ENCODE results near the gene LZTR1. TPM values are rescaled to one million over a fixed set of nuclear protein-coding genes. Genes with fewer than 3 reads are reported as not detected.

Gene LZTR1
- total RNA-seq, 4 donors from 2014 or later = 42.4 to 76.3 (median 57.2) TPM

DNA sequence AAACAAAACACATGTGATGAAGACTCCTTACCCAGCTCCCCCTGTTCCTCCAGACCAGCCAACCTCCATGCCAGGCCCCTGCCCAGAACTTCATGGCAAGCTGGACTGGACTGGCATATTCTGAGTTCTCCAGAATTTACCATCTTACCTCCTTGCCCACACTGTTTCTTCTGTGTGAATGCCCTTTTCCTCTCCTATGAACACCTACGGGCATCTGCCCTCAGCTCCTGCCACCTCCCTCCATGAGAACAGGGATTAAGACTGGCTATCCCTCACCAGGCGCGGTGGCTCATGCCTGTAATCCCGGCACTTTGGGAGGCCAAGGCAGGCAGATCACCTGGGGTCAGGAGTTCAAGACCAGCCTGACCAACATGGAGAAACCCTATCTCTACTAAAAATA lies 21.5 kb upstream of the LZTR1 start:
- intact Hi-C loops (cut with DNase I) = loop anchor here (10.0 kb wide), 2 partner anchors 54 to 76 kb away; partner anchors contain the start of gene P2RX6
- Histone ChIP-seq H3K9me3 (no peaks in the 10 kb centered on the region), H3K4me1 (peaks cover 20 to 41% (median 34%) of the 10 kb centered on the region in 4 donors), H3K36me3 (no peaks in the 10 kb centered on the region), H3K27me3 (peaks cover 0 to 18% (median 4%) of the 10 kb centered on the region in 4 donors), H3K27ac (replicated peaks in 1 of 4) (no peak overlapping the region), H3K4me3 (no peak overlapping the region)
- no peak for DNase-seq (ENCODE audit: extremely low spot score)
- TF ChIP-seq EP300 (IDR thresholded peaks at IDR 0.05) (no peak), POLR2A (IDR thresholded peaks at IDR 0.05; ENCODE audit: low read depth) (no peak), POLR2AphosphoS5 (IDR thresholded peaks at IDR 0.05) (no peak)
- TF ChIP-seq, protein P1, sequence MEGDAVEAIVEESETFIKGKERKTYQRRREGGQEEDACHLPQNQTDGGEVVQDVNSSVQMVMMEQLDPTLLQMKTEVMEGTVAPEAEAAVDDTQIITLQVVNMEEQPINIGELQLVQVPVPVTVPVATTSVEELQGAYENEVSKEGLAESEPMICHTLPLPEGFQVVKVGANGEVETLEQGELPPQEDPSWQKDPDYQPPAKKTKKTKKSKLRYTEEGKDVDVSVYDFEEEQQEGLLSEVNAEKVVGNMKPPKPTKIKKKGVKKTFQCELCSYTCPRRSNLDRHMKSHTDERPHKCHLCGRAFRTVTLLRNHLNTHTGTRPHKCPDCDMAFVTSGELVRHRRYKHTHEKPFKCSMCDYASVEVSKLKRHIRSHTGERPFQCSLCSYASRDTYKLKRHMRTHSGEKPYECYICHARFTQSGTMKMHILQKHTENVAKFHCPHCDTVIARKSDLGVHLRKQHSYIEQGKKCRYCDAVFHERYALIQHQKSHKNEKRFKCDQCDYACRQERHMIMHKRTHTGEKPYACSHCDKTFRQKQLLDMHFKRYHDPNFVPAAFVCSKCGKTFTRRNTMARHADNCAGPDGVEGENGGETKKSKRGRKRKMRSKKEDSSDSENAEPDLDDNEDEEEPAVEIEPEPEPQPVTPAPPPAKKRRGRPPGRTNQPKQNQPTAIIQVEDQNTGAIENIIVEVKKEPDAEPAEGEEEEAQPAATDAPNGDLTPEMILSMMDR (IDR thresholded peaks at IDR 0.05) = no peak
- WGBS = 95% methylated on average over 4 of the region's 4 CpGs

DNA sequence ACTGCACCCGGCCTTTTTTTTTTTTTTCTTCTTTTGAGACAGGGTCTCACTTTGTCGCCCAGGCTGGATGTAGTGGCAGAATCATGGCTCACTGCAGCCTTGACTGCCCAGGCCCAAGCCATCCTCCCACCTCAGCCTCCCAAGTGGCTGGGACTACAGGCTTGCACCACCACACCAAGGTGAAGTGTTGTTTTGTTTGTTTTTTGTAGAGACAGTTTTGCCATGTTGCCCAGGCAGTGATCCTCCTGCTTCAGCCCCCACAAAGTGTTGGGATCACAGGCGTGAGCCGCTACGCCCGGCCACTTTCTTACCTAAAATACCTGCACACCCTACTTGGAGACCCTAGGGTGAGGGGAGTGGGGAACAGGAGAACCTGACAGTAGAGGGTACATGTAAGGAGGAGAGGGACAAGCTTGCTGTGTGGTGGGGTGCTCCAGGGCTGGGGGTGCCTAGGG lies 19.6 kb upstream of the LZTR1 start:
- H3K27me3 ChIP-seq = peaks cover 0 to 18% (median 4%) of the 10 kb centered on the region in 4 donors
- WGBS = 93% methylated on average over 2 of the region's 6 CpGs
- no peaks in the 10 kb centered on the region for H3K36me3 ChIP-seq
- TF ChIP-seq POLR2AphosphoS5 (IDR thresholded peaks at IDR 0.05) (no peak), POLR2A (IDR thresholded peaks at IDR 0.05; ENCODE audit: low read depth) (no peak), EP300 (IDR thresholded peaks at IDR 0.05) (no peak)
- TF ChIP-seq, protein P1 (IDR thresholded peaks at IDR 0.05) = no peak
- H3K4me1 ChIP-seq = peaks cover 14 to 33% (median 24%) of the 10 kb centered on the region in 4 donors
- H3K27ac ChIP-seq (replicated peaks in 1 of 4) = no peak overlapping the region
- H3K9me3 ChIP-seq = no peaks in the 10 kb centered on the region
- no peak for DNase-seq (ENCODE audit: extremely low spot score)
- intact Hi-C loops (cut with DNase I) = loop anchor here (10.0 kb wide), 2 partner anchors 52 to 78 kb away; partner anchors contain the start of gene P2RX6
- no peak overlapping the region for H3K4me3 ChIP-seq

DNA sequence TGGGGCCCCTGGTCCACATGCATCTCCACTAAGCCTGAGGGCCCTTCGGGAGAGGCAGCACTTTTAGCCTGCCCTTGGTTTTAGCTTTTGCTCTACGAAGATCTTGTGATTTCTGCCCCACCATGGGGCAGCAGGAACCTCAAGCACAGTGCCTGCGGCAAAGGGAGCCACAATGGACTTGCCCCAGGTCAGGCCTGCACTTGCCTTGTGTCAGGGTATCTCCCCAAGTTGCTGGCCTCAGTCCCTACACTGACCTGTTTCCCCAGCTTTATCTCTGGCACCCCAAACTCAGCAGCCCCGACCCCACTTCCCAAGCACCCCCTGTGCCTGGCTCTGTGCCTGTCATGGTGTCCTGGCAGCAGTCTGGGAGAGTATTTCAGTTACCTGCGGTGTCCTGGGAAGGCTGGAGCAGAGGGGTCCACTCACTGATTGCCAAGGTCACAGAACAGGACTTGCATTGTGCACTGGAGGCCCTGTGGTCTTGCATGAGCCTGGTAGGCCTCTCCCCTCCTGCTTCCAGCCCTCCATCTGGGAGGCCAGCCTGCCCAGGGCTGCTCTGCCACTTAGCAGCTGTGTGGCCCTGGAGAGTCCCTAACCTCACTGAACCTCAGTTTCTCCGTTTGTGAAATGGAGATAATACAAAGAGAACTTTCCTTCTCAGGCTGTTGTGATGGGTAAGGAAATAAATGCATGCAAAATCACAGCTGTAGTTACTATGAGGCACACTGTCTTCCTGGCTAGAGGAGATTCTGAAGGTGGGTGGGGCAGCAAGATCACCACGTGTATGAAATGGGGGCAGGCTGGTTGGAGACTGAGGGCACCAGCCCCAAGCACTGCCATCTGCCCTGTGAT lies 18.7 kb upstream of the LZTR1 start:
- no peaks in the 10 kb centered on the region for H3K9me3 ChIP-seq
- H3K27me3 ChIP-seq = peaks cover 0 to 18% (median 4%) of the 10 kb centered on the region in 4 donors
- H3K4me3 ChIP-seq = no peak overlapping the region
- WGBS = 80% methylated on average over 7 of the region's 7 CpGs
- no peak for DNase-seq (ENCODE audit: extremely low spot score)
- no peak overlapping the region for H3K27ac ChIP-seq (replicated peaks in 1 of 4)
- TF ChIP-seq, protein P1 (IDR thresholded peaks at IDR 0.05) = no peak
- TF ChIP-seq EP300 (IDR thresholded peaks at IDR 0.05) = no peak
- TF ChIP-seq POLR2AphosphoS5 (IDR thresholded peaks at IDR 0.05) = no peak
- no peak for TF ChIP-seq POLR2A (IDR thresholded peaks at IDR 0.05; ENCODE audit: low read depth)
- peaks cover 8 to 29% (median 20%) of the 10 kb centered on the region in 4 donors for H3K4me1 ChIP-seq
- intact Hi-C loops (cut with DNase I) = loop anchor here (10.0 kb wide), 2 partner anchors 51 to 79 kb away; partner anchors contain the start of gene P2RX6
- no peaks in the 10 kb centered on the region for H3K36me3 ChIP-seq

DNA sequence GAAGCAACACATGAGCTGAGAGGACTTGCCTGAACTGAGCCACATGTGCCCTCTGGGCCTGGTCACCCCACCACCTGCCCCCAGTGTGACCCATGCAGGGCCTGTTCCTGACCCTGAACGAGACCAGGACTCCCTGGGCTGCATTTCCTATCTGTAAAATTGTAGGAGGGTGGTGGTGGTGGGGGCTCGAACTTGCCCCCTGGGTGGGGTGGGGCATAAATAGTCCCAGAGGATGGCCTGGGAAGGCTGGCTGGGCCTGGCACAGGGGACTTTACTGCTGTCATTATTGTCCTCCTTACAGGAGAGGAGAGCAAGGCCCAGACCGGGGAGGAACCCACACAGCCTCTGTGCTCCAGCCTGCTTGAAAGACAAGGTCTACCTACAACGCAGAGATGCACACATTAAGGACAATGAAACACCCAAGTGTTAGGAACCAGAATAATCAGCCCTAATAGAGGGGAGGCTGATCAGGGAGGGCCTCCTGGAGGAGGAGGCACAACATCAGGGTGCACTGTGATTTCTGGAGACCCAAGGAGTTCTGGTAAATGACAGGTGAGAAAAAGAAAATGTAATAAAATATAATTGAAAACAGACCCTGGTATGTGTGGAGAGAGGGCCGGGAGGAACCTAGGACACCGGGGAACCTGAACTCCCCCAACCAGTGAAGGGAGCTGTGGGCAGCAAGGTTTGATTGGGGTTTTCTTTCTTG lies 17.9 kb upstream of the LZTR1 start:
- Histone ChIP-seq H3K4me3 (peak overlapping the region; percentile 51 to 63 (median 56)), H3K27me3 (peaks cover 0 to 18% (median 4%) of the 10 kb centered on the region in 4 donors), H3K4me1 (peaks cover 8 to 28% (median 21%) of the 10 kb centered on the region in 4 donors), H3K27ac (replicated peaks in 1 of 4) (no peak overlapping the region), H3K36me3 (no peaks in the 10 kb centered on the region), H3K9me3 (no peaks in the 10 kb centered on the region)
- intact Hi-C loops (cut with DNase I) = loop anchor here (10.0 kb wide), 2 partner anchors 51 to 79 kb away; partner anchors contain the start of gene P2RX6
- TF ChIP-seq POLR2AphosphoS5 (IDR thresholded peaks at IDR 0.05) = no peak
- TF ChIP-seq POLR2A (IDR thresholded peaks at IDR 0.05; ENCODE audit: low read depth) = no peak
- TF ChIP-seq, protein P1 (IDR thresholded peaks at IDR 0.05) = no peak
- no peak for TF ChIP-seq EP300 (IDR thresholded peaks at IDR 0.05)
- WGBS = 56% methylated on average over 6 of the region's 6 CpGs
- no peak for DNase-seq (ENCODE audit: extremely low spot score)
